SK-N-SH (cell line): ENCODE data around the gene FOXL1.

Experiments
- EP300 ChIP-seq, 2 experiments: IDR thresholded peaks; 2 replicates each; pipeline versions ENCODE4 v1.4.0 to v1.6.1; 2012; ENCODE audit warnings: borderline replicate concordance in 1 of 2, low read depth in 1 of 2, low read length in 1 of 2
- FOXM1 ChIP-seq: IDR thresholded peaks from 2 replicates; pipeline ENCODE4 v1.4.0; 2012; ENCODE audit warnings: low read depth, mild to moderate bottlenecking
- GATA2 ChIP-seq: sonication (generic); formaldehyde crosslinking; IDR thresholded peaks from 2 replicates; pipeline ENCODE4 v1.5.0; 2020; ENCODE audit warnings: mild to moderate bottlenecking, missing genetic modification reagents
- JUND ChIP-seq: IDR thresholded peaks from 2 replicates; pipeline ENCODE4 v1.4.0; 2012
- NFIC ChIP-seq: IDR thresholded peaks from 2 replicates; pipeline ENCODE4 v1.4.0; 2012; ENCODE audit warnings: borderline replicate concordance
- POLR2AphosphoS5 ChIP-seq: IDR thresholded peaks from 2 replicates; pipeline ENCODE4 v1.6.1; 2012; ENCODE audit warnings: low read depth, low read length
- RAD21 ChIP-seq: IDR thresholded peaks from 2 replicates; pipeline ENCODE4 v1.6.1; 2012; ENCODE audit warnings: mild to moderate bottlenecking, low read length
- RXRA ChIP-seq: IDR thresholded peaks from 2 replicates; pipeline ENCODE4 v1.4.0; 2012; ENCODE audit warnings: low read depth, mild to moderate bottlenecking, borderline replicate concordance
- SIN3A ChIP-seq: IDR thresholded peaks from 2 replicates; pipeline ENCODE4 v1.6.1; 2012; ENCODE audit warnings: low read depth, mild to moderate bottlenecking, low read length, moderate library complexity, borderline replicate concordance
- SMC3 ChIP-seq: IDR thresholded peaks from 2 replicates; pipeline ENCODE4 v1.6.1; 2012; ENCODE audit warnings: low read depth, low read length, improper control_type of control experiment
- TF ChIP-seq, protein P1 (sequence below): fragments of 200-600 bp; sonication (generic); IDR thresholded peaks from 2 replicates; pipeline ENCODE4 v1.6.1; 2017; ENCODE audit warnings: antibody characterized with exemption, mild to moderate bottlenecking, moderate library complexity
- TF ChIP-seq, protein P2 (sequence below): IDR thresholded peaks from 2 replicates; pipeline ENCODE4 v1.4.0; 2012; ENCODE audit warnings: low read depth, borderline replicate concordance
- TF ChIP-seq, protein P3 (sequence below): IDR thresholded peaks from 2 replicates; pipeline ENCODE4 v1.6.1; 2012; ENCODE audit warnings: mild to moderate bottlenecking, low read depth, low read length, moderate library complexity

DNA sequence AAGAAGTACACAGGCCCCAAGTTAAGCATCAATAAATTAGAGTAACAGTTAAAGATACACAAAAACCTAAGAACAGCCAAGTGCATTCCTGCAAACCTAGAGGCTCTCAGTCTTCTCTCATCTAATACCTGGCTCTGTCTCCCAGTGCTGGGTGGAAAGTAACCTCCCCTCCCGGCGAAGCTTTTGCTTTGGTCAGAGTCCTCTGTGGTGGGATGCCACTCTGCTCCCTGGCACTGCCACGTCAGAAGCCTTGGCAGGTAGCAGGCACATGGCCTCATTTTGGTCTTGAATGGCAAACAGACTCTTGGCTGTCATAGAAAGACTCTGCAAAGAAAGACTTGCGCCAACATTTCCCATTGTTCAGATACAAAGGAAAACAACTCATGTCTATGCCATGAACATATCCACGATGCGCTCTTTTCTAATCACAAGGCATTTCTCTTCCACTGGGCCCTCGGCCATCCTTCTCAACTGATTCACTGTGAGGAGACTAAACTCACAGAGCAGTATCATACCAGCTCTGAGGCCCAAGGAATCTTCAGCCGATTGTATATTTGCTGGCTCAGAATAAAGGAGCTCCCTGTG lies 44.5 kb upstream of the FOXL1 start:
- TF ChIP-seq POLR2AphosphoS5: no peak
- no peak for TF ChIP-seq SIN3A
- no peak for TF ChIP-seq SMC3
- TF ChIP-seq, protein P1, sequence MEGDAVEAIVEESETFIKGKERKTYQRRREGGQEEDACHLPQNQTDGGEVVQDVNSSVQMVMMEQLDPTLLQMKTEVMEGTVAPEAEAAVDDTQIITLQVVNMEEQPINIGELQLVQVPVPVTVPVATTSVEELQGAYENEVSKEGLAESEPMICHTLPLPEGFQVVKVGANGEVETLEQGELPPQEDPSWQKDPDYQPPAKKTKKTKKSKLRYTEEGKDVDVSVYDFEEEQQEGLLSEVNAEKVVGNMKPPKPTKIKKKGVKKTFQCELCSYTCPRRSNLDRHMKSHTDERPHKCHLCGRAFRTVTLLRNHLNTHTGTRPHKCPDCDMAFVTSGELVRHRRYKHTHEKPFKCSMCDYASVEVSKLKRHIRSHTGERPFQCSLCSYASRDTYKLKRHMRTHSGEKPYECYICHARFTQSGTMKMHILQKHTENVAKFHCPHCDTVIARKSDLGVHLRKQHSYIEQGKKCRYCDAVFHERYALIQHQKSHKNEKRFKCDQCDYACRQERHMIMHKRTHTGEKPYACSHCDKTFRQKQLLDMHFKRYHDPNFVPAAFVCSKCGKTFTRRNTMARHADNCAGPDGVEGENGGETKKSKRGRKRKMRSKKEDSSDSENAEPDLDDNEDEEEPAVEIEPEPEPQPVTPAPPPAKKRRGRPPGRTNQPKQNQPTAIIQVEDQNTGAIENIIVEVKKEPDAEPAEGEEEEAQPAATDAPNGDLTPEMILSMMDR: no peak
- TF ChIP-seq GATA2 (CRISPR knock-in tag): no peak
- TF ChIP-seq EP300 (IDR thresholded peaks at IDR 0.05; ENCODE audit: borderline replicate concordance in 1 of 2, low read depth in 1 of 2, low read length in 1 of 2): no peak
- no peak for TF ChIP-seq FOXM1
- TF ChIP-seq, protein P2, sequence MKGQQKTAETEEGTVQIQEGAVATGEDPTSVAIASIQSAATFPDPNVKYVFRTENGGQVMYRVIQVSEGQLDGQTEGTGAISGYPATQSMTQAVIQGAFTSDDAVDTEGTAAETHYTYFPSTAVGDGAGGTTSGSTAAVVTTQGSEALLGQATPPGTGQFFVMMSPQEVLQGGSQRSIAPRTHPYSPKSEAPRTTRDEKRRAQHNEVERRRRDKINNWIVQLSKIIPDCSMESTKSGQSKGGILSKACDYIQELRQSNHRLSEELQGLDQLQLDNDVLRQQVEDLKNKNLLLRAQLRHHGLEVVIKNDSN: no peak
- TF ChIP-seq, protein P3, sequence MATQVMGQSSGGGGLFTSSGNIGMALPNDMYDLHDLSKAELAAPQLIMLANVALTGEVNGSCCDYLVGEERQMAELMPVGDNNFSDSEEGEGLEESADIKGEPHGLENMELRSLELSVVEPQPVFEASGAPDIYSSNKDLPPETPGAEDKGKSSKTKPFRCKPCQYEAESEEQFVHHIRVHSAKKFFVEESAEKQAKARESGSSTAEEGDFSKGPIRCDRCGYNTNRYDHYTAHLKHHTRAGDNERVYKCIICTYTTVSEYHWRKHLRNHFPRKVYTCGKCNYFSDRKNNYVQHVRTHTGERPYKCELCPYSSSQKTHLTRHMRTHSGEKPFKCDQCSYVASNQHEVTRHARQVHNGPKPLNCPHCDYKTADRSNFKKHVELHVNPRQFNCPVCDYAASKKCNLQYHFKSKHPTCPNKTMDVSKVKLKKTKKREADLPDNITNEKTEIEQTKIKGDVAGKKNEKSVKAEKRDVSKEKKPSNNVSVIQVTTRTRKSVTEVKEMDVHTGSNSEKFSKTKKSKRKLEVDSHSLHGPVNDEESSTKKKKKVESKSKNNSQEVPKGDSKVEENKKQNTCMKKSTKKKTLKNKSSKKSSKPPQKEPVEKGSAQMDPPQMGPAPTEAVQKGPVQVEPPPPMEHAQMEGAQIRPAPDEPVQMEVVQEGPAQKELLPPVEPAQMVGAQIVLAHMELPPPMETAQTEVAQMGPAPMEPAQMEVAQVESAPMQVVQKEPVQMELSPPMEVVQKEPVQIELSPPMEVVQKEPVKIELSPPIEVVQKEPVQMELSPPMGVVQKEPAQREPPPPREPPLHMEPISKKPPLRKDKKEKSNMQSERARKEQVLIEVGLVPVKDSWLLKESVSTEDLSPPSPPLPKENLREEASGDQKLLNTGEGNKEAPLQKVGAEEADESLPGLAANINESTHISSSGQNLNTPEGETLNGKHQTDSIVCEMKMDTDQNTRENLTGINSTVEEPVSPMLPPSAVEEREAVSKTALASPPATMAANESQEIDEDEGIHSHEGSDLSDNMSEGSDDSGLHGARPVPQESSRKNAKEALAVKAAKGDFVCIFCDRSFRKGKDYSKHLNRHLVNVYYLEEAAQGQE: no peak
- no peak for TF ChIP-seq NFIC
- no peak for TF ChIP-seq RAD21
- TF ChIP-seq JUND: no peak
- no peak for TF ChIP-seq RXRA
